Fibroblast of the aortic adventitia (primary cell): ENCODE data around the gene SRCIN1. TPM values are rescaled to one million over a fixed set of nuclear protein-coding genes. Genes with fewer than 3 reads are reported as not detected.
"Not testable (repeated sequence)": the region's sequence is repeated elsewhere in the genome, so short reads cannot be mapped to it uniquely, and the experiment has no call there.

Source experiments
- DNase-seq: peaks from one replicate; pipeline ENCODE4 v3.0.0-alpha.2; 2010; ENCODE audit warnings: low read depth
- H3K4me3 ChIP-seq: 2 replicates; pipeline ENCODE4 v1.5.1; 2011; ENCODE audit warnings: low read depth, mild to moderate bottlenecking, control low read depth, low read length, moderate library complexity
- CTCF ChIP-seq: IDR thresholded peaks from 2 replicates; pipeline ENCODE4 v1.5.1; 2011; ENCODE audit warnings: mild to moderate bottlenecking, low read length, control low read depth, inconsistent platforms; ENCODE audit not compliant: insufficient read depth
- total RNA-seq: library from RNA; depleted of rRNA; stranded (reverse); fragments of >200 nt; gene quantifications from 2 replicates; pipeline ENCODE4 v1.2.3, GENCODE V29; 2012; ENCODE audit warnings: low replicate concordance

Gene SRCIN1
- not detected in 2 replicates for total RNA-seq

GRCh38 chr17:38605841-38606645 is at the start of gene SRCIN1:
Gene SRCIN1 (minus strand): TSS chr17:38605952. CDS start chr17:38605705, 247 bp downstream.
- H3K4me3 ChIP-seq = peak within 1 kb of the TSS; percentile 61
- TF ChIP-seq CTCF = peak; percentile 53
- DNase-seq = no peak

- TF ChIP-seq CTCF = no peak
- H3K4me3 ChIP-seq = no peak overlapping the region
- DNase-seq = no peak
Measured at GRCh38 chr17:38654411-38655398, 49.0 kb upstream of the SRCIN1 start.

GRCh38 chr17:38653679-38654078 is 47.9 kb upstream of the SRCIN1 start:
- no peak for TF ChIP-seq CTCF
- no peak overlapping the region for H3K4me3 ChIP-seq
- no peak for DNase-seq

DNA sequence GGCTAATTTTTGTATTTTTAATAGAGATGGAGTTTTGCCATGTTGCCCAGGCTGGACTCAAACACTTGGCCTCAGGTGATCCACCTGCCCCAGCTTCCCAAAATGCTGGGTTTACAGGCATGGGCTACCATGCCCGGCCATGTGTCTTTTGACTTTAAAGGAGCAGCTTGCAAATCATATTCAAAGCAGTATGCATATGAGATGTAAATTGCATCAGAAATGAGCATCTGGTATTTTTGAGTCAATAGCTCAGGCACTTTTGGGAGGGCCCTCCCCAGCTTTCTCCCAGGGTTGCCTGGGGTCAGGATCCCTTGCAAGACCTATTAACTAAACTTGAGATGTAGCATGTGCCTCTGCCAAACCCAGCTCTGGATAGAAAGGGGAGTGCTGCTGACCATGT is 47.5 kb upstream of the SRCIN1 start:
- H3K4me3 ChIP-seq = no peak overlapping the region
- no peak for TF ChIP-seq CTCF
- no peak for DNase-seq

DNA sequence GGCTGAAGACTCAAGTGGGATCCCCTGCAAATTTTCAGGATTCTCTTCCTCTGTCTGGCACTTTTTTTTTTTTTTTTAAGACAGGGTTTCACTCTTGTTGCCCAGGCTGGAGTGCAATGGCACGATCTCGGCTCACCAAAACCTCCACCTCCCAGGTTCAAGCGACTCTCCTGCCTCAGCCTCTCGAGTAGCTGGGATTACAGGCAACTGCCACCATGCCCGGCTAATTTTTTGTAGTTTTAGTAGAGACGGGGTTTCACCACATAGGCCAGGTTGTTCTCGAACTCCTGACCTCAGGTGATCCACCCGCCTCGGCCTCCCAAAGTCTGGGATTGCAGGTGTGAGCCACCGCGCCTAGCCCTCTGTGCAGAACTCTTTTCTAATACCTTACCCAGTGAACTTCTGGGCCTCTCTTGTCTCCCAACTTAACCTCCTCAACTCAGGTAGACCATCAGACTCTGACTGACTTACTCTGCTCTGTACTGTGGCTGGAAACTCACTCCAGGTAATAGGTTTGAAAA is 45.0 kb upstream of the SRCIN1 start:
- not testable (repeated sequence) for DNase-seq, H3K4me3 ChIP-seq

DNA sequence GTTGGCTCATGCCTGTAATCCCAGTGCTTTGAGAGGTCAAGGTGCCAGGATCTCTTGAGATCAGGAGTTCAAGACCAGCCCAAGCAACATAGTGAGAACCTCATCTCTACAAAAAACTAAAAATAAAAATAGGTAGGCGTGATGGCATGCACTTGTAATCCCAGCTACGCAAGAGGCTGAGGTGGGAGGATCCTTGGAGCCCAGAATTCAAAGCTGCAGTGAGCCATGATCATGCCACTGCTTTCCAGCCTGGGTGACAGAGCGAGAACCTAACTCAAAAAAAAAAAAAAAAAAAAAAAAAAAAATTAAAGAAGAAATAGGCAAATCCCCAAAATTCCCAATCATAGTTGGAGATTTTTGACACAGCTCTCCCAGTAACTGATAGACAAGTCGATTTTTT is 32.2 kb upstream of the SRCIN1 start:
- no peak overlapping the region for H3K4me3 ChIP-seq
- no peak for DNase-seq
- TF ChIP-seq CTCF = no peak

DNA sequence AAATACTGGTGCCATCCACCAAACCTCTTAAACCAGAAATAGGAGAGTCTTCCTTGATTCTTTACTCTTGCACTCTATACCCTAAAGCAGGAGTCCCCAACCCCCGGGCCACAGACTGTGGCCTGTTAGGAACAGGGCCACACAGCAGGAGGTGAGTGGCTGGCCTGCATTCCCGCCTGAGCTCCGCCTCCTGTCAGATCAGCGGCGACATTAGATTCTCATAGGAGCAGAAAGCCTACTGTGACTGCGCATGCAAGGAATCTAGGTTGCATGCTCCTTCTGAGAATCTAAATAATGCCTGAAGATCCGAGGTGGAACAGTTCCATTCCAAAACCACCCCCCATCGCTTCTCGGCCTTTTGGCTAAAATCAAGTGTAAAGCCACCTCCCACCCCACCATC is 30.3 kb upstream of the SRCIN1 start:
- H3K4me3 ChIP-seq = no peak overlapping the region
- no peak for TF ChIP-seq CTCF
- no peak for DNase-seq
